Measurements from ENCODE around the gene EEIG2. TPM values are rescaled to one million over a fixed set of nuclear protein-coding genes. Genes with fewer than 3 reads are reported as not detected.

The EEIG2 gene
- total RNA-seq, 3 donors from 2014 or later = 10.2 to 31.3 (median 18.4) TPM

DNA sequence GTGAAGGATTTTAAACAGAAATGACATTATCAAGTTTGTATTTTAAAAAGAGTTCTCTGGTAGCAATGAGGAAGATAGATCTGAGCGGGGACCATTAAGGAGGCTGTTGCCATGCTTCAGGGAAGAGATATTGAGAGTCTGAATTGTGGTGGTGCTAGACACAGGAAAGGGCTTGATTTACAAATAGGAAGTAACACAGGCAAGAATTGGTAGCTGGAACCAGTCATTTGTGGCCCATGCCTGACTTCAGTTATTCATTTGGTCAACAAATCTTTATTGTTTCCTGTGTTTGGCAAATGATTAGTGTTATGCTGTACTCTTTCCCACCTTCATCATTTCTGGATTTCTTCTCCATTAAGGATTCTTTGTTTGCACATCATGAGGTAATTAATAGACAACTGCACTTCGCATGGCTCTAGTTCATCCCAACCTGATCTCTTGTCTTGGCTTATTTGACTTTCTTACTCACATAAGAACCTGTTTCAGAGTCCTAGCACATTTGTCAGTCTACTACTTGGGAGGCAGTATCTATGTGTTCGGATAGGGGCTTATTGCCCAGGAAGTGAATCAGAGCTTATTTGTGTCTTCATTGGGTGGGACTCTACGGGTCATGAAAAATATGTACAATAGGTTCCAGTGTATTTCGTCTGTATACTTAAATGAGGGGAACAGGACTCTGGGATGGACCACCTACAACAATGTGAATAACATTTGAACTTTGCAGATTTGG lies 32.3 kb downstream of the EEIG2 start:
- no peak for DNase-seq (ENCODE audit: low spot score in 2 of 2)
- Histone ChIP-seq H3K4me1 (no peaks in the 10 kb centered on the region), H3K4me3 (no peak overlapping the region), H3K27ac (peak overlapping the region; percentile 8 to 80), H3K9me3 (no peaks in the 10 kb centered on the region), H3K27me3 (no peaks in the 10 kb centered on the region), H3K36me3 (no peaks in the 10 kb centered on the region)
- no peak for TF ChIP-seq POLR2A (IDR thresholded peaks at IDR 0.05)
- TF ChIP-seq, protein P1, sequence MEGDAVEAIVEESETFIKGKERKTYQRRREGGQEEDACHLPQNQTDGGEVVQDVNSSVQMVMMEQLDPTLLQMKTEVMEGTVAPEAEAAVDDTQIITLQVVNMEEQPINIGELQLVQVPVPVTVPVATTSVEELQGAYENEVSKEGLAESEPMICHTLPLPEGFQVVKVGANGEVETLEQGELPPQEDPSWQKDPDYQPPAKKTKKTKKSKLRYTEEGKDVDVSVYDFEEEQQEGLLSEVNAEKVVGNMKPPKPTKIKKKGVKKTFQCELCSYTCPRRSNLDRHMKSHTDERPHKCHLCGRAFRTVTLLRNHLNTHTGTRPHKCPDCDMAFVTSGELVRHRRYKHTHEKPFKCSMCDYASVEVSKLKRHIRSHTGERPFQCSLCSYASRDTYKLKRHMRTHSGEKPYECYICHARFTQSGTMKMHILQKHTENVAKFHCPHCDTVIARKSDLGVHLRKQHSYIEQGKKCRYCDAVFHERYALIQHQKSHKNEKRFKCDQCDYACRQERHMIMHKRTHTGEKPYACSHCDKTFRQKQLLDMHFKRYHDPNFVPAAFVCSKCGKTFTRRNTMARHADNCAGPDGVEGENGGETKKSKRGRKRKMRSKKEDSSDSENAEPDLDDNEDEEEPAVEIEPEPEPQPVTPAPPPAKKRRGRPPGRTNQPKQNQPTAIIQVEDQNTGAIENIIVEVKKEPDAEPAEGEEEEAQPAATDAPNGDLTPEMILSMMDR (IDR thresholded peaks at IDR 0.05) = no peak
- no peak for TF ChIP-seq POLR2AphosphoS5 (IDR thresholded peaks at IDR 0.05)
- intact Hi-C loops (cut with DNase I; ENCODE audit: low total_unique reads) = no loop called here

DNA sequence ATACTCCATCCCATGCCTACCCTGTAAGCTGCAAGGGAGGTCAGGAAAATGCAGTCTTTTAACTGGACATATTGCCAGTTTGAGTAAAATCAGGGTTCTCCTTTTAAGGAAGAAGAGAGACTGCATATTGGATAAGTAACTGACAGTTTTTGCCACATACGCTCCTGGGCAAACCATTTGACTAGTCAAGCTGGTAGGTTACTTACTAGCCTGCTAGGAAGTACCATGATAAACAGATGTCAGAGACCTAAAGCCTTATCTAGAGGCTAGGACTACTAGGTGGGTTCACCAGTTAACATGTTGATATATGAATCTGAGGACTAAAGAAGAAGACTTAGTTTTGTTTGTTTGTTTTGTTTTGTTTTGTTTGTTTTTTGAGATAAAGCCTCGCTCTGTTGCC lies 33.5 kb downstream of the EEIG2 start:
- intact Hi-C loops (cut with DNase I; ENCODE audit: low total_unique reads) = no loop called here
- no peak overlapping the region for H3K27ac ChIP-seq
- H3K36me3 ChIP-seq = no peaks in the 10 kb centered on the region
- no peak for DNase-seq (ENCODE audit: low spot score in 2 of 2)
- H3K4me3 ChIP-seq = no peak overlapping the region
- H3K27me3 ChIP-seq = no peaks in the 10 kb centered on the region
- H3K9me3 ChIP-seq = no peaks in the 10 kb centered on the region
- TF ChIP-seq POLR2A (IDR thresholded peaks at IDR 0.05) (no peak), POLR2AphosphoS5 (IDR thresholded peaks at IDR 0.05) (no peak)
- TF ChIP-seq, protein P1 (IDR thresholded peaks at IDR 0.05) = no peak
- H3K4me1 ChIP-seq = no peaks in the 10 kb centered on the region

DNA sequence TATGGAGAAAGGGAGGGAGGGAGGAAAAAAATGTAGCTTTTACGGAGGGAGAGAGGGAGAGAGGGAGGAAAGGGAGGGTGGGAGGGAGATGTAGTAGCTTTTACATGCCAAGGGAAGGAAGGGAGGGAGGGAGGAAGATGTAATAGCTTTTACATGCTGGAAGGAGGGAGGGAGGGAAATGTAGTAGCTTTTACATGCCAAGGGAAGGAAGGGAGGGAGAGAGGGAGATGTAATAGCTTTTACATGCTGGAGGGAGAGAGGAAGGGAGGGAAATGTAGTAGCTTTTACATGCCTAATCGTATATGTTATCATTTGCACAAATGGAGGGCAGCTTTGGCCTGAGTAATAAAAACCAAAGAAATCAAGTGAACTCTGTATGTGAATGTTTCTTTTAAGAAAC lies 35.6 kb downstream of the EEIG2 start:
- Histone ChIP-seq H3K9me3 (no peaks in the 10 kb centered on the region), H3K36me3 (no peaks in the 10 kb centered on the region), H3K4me3 (no peak overlapping the region), H3K27ac (peak overlapping the region; percentile 45 to 71), H3K4me1 (no peaks in the 10 kb centered on the region), H3K27me3 (no peaks in the 10 kb centered on the region)
- intact Hi-C loops (cut with DNase I; ENCODE audit: low total_unique reads) = no loop called here
- DNase-seq (ENCODE audit: low spot score in 2 of 2) = no peak
- TF ChIP-seq POLR2AphosphoS5 (IDR thresholded peaks at IDR 0.05) (no peak), POLR2A (IDR thresholded peaks at IDR 0.05) (no peak)
- TF ChIP-seq, protein P1 (IDR thresholded peaks at IDR 0.05) = no peak

DNA sequence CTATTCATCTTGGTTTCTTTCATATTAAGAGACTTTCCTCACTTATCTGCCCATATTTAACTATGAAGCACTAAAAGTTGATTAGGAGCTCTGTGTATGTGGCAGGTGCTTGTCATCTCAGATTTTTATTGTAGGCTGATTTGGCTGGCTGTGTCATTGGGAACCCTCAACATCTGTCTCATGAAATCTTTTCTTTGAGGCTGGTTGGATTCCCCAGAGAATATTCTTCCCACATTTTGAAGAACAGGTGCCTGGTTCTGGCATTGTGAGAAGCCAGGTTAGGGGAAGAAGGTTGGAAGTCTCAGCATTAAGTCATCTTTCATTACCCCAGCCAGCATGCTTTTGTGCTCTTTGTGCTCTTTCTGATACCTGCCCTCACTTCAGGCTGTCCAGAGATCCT lies 37.1 kb downstream of the EEIG2 start:
- Histone ChIP-seq H3K4me1 (no peaks in the 10 kb centered on the region), H3K9me3 (no peaks in the 10 kb centered on the region), H3K36me3 (no peaks in the 10 kb centered on the region), H3K27ac (no peak overlapping the region), H3K27me3 (no peaks in the 10 kb centered on the region), H3K4me3 (no peak overlapping the region)
- DNase-seq (ENCODE audit: low spot score in 2 of 2) = no peak
- no peak for TF ChIP-seq POLR2A (IDR thresholded peaks at IDR 0.05)
- TF ChIP-seq, protein P1 (IDR thresholded peaks at IDR 0.05) = no peak
- TF ChIP-seq POLR2AphosphoS5 (IDR thresholded peaks at IDR 0.05) = no peak
- intact Hi-C loops (cut with DNase I; ENCODE audit: low total_unique reads) = no loop called here

DNA sequence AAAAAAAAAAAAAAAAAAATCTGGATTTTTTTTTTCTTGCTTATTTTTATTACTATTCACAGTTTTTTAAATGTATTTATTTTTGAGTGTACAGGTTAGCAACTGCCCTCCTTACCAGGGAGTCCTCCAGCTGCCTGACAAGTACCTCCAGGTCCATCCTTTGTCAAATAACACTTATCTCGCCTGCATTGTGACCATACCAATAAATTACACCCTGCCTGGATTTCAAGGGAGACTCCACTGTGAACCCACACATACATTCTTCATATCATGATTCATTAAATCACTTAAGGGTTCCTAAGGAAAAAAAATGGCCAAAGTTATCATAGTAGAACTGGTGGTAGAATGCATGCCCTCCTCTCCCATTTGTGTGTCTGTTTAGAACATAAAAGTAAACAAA lies 38.4 kb downstream of the EEIG2 start:
- H3K27ac ChIP-seq = no peak overlapping the region
- no peak for TF ChIP-seq POLR2A (IDR thresholded peaks at IDR 0.05)
- no peak for TF ChIP-seq POLR2AphosphoS5 (IDR thresholded peaks at IDR 0.05)
- TF ChIP-seq, protein P1 (IDR thresholded peaks at IDR 0.05) = no peak
- intact Hi-C loops (cut with DNase I; ENCODE audit: low total_unique reads) = no loop called here

More for the DNA sequence above, 38.4 kb downstream of the EEIG2 start:
- no peak for DNase-seq (ENCODE audit: low spot score in 2 of 2)
- Histone ChIP-seq H3K9me3 (no peaks in the 10 kb centered on the region), H3K4me1 (no peaks in the 10 kb centered on the region), H3K4me3 (no peak overlapping the region), H3K36me3 (no peaks in the 10 kb centered on the region), H3K27me3 (no peaks in the 10 kb centered on the region)
